GM12878 (cell line): ENCODE results near the gene COPZ1. TPM values are rescaled to one million over a fixed set of nuclear protein-coding genes. Genes with fewer than 3 reads are reported as not detected.

Source experiments
- BACH1 ChIP-seq: fragments of 450-650 bp; IDR thresholded peaks from 2 replicates; pipeline ENCODE4 v1.6.1; 2017; ENCODE audit warnings: mild to moderate bottlenecking, borderline replicate concordance
- BHLHE40 ChIP-seq, 2 experiments: fragments of 450-650 bp in 1 of 2; IDR thresholded peaks; 2 replicates each; pipeline ENCODE4 v1.6.1; 2011 to 2017; ENCODE audit warnings: low read depth in 2 of 2, borderline replicate concordance in 1 of 2, improper control_type of control experiment in 1 of 2, low read length in 1 of 2, mild to moderate bottlenecking in 1 of 2
- CTCF ChIP-seq, 3 experiments: IDR thresholded peaks in 2 of 3; conservative IDR thresholded peaks in 1 of 3; 2 replicates each; pipeline ENCODE4 v1.5.1; 2011; ENCODE audit warnings: low read depth in 3 of 3, low read length in 3 of 3, mild to moderate bottlenecking in 3 of 3, control low read depth in 2 of 3, moderate library complexity in 2 of 3, inconsistent platforms in 1 of 3, mixed read lengths in 1 of 3; ENCODE audit not compliant: control insufficient read depth in 2 of 3, insufficient read depth in 1 of 3; ENCODE audit errors: extremely low read depth in 1 of 3
- DPF2 ChIP-seq: fragments of 450-650 bp; IDR thresholded peaks from 2 replicates; pipeline ENCODE4 v1.6.1; 2017; ENCODE audit warnings: mild to moderate bottlenecking
- EGR1 ChIP-seq, 2 experiments: IDR thresholded peaks; 1 replicate in 1 of 2; 2 replicates in 1 of 2; pipeline ENCODE4 v1.6.1; 2011 to 2012; ENCODE audit warnings: low read depth in 2 of 2, low read length in 2 of 2, borderline replicate concordance in 1 of 2, mild to moderate bottlenecking in 1 of 2, moderate library complexity in 1 of 2
- ETV6 ChIP-seq, 2 experiments: fragments of 450-650 bp in 1 of 2; IDR thresholded peaks in 1 of 2; conservative IDR thresholded peaks in 1 of 2; 2 replicates each; pipeline ENCODE4 v1.6.1; 2014; ENCODE audit warnings: antibody characterized with exemption in 1 of 2, borderline replicate concordance in 1 of 2, low read depth in 1 of 2, mild to moderate bottlenecking in 1 of 2, moderate library complexity in 1 of 2
- IKZF1 ChIP-seq: fragments of 450-650 bp; conservative IDR thresholded peaks from 2 replicates; pipeline ENCODE4 v1.6.1; 2017; ENCODE audit warnings: antibody characterized with exemption, mild to moderate bottlenecking
- IRF4 ChIP-seq: IDR thresholded peaks from 2 replicates; pipeline ENCODE4 v1.6.1; 2011; ENCODE audit warnings: low read depth, low read length
- LARP7 ChIP-seq: fragments of 450-650 bp; IDR thresholded peaks from 2 replicates; pipeline ENCODE4 v1.6.1; 2017; ENCODE audit warnings: mild to moderate bottlenecking
- MTA3 ChIP-seq: IDR thresholded peaks from 2 replicates; pipeline ENCODE4 v1.6.1; 2012; ENCODE audit warnings: low read length, inconsistent platforms, borderline replicate concordance
- MYC ChIP-seq: IDR thresholded peaks from 2 replicates; pipeline ENCODE4 v1.6.1; 2011; ENCODE audit warnings: mild to moderate bottlenecking, low read length, moderate library complexity, inconsistent platforms; ENCODE audit not compliant: insufficient read depth, insufficient replicate concordance, insufficient read length, severe bottlenecking
- NR2C1 ChIP-seq: fragments of 450-650 bp; IDR thresholded peaks from 2 replicates; pipeline ENCODE4 v1.6.1; 2017; ENCODE audit warnings: antibody characterized with exemption, mild to moderate bottlenecking, moderate library complexity
- NR2F1 ChIP-seq: fragments of 450-650 bp; conservative IDR thresholded peaks from 2 replicates; pipeline ENCODE4 v1.6.1; 2017; ENCODE audit warnings: mild to moderate bottlenecking
- POLR2AphosphoS5 ChIP-seq: IDR thresholded peaks from 2 replicates; pipeline ENCODE4 v1.6.1; 2011; ENCODE audit warnings: mild to moderate bottlenecking, low read length, inconsistent platforms
- RFX5 ChIP-seq: IDR thresholded peaks from 2 replicates; pipeline ENCODE4 v1.6.1; 2011; ENCODE audit warnings: low read depth, low read length, improper control_type of control experiment
- SP1 ChIP-seq: IDR thresholded peaks from one replicate; pipeline ENCODE4 v1.6.1; 2011; ENCODE audit warnings: low read depth, low read length
- STAT3 ChIP-seq: IDR thresholded peaks from 2 replicates; pipeline ENCODE4 v1.6.1; 2011; ENCODE audit warnings: low read depth, low read length, improper control_type of control experiment
- SUZ12 ChIP-seq: fragments of 200-600 bp; sonication (generic); IDR thresholded peaks from one replicate; pipeline ENCODE4 v1.6.1; 2018; ENCODE audit warnings: antibody characterized with exemption, mild to moderate bottlenecking; ENCODE audit not compliant: unreplicated experiment
- YY1 ChIP-seq: IDR thresholded peaks from 2 replicates; pipeline ENCODE4 v1.6.1; 2011; ENCODE audit warnings: low read depth, mild to moderate bottlenecking, low read length
- ZNF592 ChIP-seq: fragments of 450-650 bp; IDR thresholded peaks from 2 replicates; pipeline ENCODE4 v1.6.1; 2017; ENCODE audit warnings: mild to moderate bottlenecking, moderate library complexity
- polyA plus RNA-seq, 11 experiments: library from polyadenylated mRNA; depleted of rRNA in 4 of 11; unstranded in 6 of 11; stranded (reverse) in 5 of 11; fragments of >200 nt; fragmentation: Nextera tagmentation in 4 of 11; fragmentation: Illumina TruSeq in 1 of 11; extraction: Ambion mirVana in 4 of 11; extraction: Trizol in 1 of 11; gene quantifications; 1 replicate in 1 of 11; 2 replicates in 10 of 11; pipeline versions ENCODE4 v1.2.1 to v1.2.3, GENCODE V29; 2011 to 2016; ENCODE audit warnings: inconsistent platforms in 2 of 11, missing spikeins in 2 of 11, low read depth in 1 of 11
- total RNA-seq, 4 experiments: library from RNA; depleted of rRNA in 3 of 4; stranded (reverse); fragments of >200 nt in 3 of 4; fragmentation: Illumina TruSeq in 1 of 4; extraction: Trizol in 1 of 4; gene quantifications; 2 replicates each; pipeline versions ENCODE4 v1.2.1 to v1.2.3, GENCODE V29; 2013 to 2021

Gene COPZ1
- total and polyA plus RNA-seq, 10 of the 15 experiments (the other 5 are each of a cell fraction or from before 2014, with no cell fraction given) = 112 to 378 (median 184) TPM

- TF ChIP-seq EGR1 (IDR thresholded peaks at IDR 0.05; ENCODE audit: borderline replicate concordance in 1 of 2, low read depth in 2 of 2, low read length in 2 of 2) (no peak), RFX5 (no peak), NR2C1 (no peak), ZNF592 (no peak), NR2F1 (peak; percentile 62), IKZF1 (0 out of 2 replicates have a peak, but pooled peaks have one; percentile 3), MYC (no peak), YY1 (0 out of 2 replicates have a peak, but pooled peaks have one; percentile 22), BHLHE40 (IDR thresholded peaks at IDR 0.05; ENCODE audit: borderline replicate concordance in 1 of 2, low read depth in 2 of 2, low read length in 1 of 2) (peak; percentile 54 to 80; a peak in 3 of 4 replicates), LARP7 (no peak), DPF2 (peak; percentile 45; the same call in 1 of the 2 replicates), CTCF (IDR thresholded peaks at IDR 0.05 in 2 of 3, conservative IDR thresholded peaks at IDR 0.05 in 1 of 3; ENCODE audit: control insufficient read depth in 2 of 3, extremely low read depth in 1 of 3, insufficient read depth in 1 of 3, low read depth in 3 of 3, low read length in 3 of 3) (no peak), BACH1 (no peak), SUZ12 (no peak), MTA3 (no peak), ETV6 (conservative IDR thresholded peaks at IDR 0.05 in 1 of 2, IDR thresholded peaks at IDR 0.05 in 1 of 2; ENCODE audit: borderline replicate concordance in 1 of 2, low read depth in 1 of 2) (no peak), SP1 (no peak), STAT3 (no peak), POLR2AphosphoS5 (peak; percentile 47; the same call in 1 of the 2 replicates), IRF4 (peak; percentile 50; the same call in 1 of the 2 replicates)
Measured at GRCh38 chr12:54385251-54385914, 60.5 kb downstream of the COPZ1 start (continued).
